ENCODE results near the gene DOHH.
"Not testable (repeated sequence)": the region's sequence is repeated elsewhere in the genome, so short reads cannot be mapped to it uniquely, and the experiment has no call there.

DOHH gene

GRCh38 chr19:3516675-3517207 is 16.3 kb upstream of the DOHH start:
- no peaks in the 10 kb centered on the region for H3K27me3 Mint-ChIP-seq
- no peaks in the 10 kb centered on the region for H3K9me3 Mint-ChIP-seq
- no peak overlapping the region for H3K27ac Mint-ChIP-seq
- H3K4me3 Mint-ChIP-seq = no peak overlapping the region
- H3K36me3 Mint-ChIP-seq (ENCODE audit: low read depth) = peaks cover 6% of the 10 kb centered on the region
- peaks cover 46% of the 10 kb centered on the region for H3K4me1 Mint-ChIP-seq (ENCODE audit: low read depth)

- Mint-ChIP-seq H3K36me3 (ENCODE audit: low read depth) (peaks cover 2% of the 10 kb centered on the region), H3K27ac (no peak overlapping the region), H3K4me1 (ENCODE audit: low read depth) (peaks cover 43% of the 10 kb centered on the region), H3K9me3 (no peaks in the 10 kb centered on the region), H3K4me3 (no peak overlapping the region), H3K27me3 (no peaks in the 10 kb centered on the region)
Measured at GRCh38 chr19:3515891-3516422, 15.5 kb upstream of the DOHH start.

- Mint-ChIP-seq H3K4me3 (no peak overlapping the region), H3K4me1 (ENCODE audit: low read depth) (peaks cover 48% of the 10 kb centered on the region), H3K9me3 (no peaks in the 10 kb centered on the region), H3K27ac (no peak overlapping the region), H3K36me3 (ENCODE audit: low read depth) (peaks cover 2% of the 10 kb centered on the region), H3K27me3 (no peaks in the 10 kb centered on the region)
Measured at GRCh38 chr19:3514930-3515329, 14.5 kb upstream of the DOHH start.

- H3K27ac Mint-ChIP-seq = no peak overlapping the region
- no peak overlapping the region for H3K4me3 Mint-ChIP-seq
Measured at GRCh38 chr19:3513229-3514140, 13.0 kb upstream of the DOHH start.

DNA sequence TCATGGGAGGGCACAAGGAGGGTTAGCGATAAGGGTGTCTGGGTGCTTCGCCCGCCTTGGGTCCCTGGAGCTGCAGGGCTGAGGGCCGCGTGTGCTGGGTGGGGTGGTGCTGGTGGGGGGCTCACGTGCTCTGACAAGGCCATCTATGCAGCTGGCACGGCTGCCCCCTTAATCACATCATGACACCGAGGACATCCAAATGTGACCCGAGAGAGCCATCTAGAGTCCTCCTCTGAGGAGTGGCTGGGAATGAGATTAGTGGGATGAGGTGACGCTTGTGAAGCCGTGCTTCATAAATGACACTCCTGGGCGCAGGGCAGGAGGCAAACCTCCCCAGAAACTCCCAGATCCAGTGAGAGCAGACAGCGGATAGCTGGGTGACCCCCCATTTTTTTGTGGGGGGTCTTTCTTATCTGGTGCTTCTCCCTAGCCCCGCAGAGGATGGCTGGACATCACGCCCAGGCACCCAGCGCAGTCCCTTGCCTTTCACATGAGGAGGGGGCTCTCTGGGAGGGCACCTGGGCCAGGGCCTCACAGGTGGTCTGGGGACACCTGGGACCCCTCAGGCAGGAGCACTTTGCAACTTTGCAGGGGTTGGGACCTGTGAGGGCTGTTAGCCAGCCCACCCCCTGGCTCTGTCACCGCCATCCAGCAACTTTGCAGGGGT is 12.2 kb upstream of the DOHH start:
- Mint-ChIP-seq H3K27ac (no peak overlapping the region), H3K27me3 (no peaks in the 10 kb centered on the region), H3K4me3 (no peak overlapping the region), H3K9me3 (no peaks in the 10 kb centered on the region), H3K4me1 (ENCODE audit: low read depth) (peaks cover 57% of the 10 kb centered on the region), H3K36me3 (ENCODE audit: low read depth) (peaks cover 12% of the 10 kb centered on the region)

More at GRCh38 chr19:3513229-3514140, 13.0 kb upstream of the DOHH start:
- no peaks in the 10 kb centered on the region for H3K27me3 Mint-ChIP-seq
- H3K9me3 Mint-ChIP-seq = no peaks in the 10 kb centered on the region
- H3K4me1 Mint-ChIP-seq (ENCODE audit: low read depth) = peaks cover 58% of the 10 kb centered on the region
- H3K36me3 Mint-ChIP-seq (ENCODE audit: low read depth) = peaks cover 12% of the 10 kb centered on the region

DNA sequence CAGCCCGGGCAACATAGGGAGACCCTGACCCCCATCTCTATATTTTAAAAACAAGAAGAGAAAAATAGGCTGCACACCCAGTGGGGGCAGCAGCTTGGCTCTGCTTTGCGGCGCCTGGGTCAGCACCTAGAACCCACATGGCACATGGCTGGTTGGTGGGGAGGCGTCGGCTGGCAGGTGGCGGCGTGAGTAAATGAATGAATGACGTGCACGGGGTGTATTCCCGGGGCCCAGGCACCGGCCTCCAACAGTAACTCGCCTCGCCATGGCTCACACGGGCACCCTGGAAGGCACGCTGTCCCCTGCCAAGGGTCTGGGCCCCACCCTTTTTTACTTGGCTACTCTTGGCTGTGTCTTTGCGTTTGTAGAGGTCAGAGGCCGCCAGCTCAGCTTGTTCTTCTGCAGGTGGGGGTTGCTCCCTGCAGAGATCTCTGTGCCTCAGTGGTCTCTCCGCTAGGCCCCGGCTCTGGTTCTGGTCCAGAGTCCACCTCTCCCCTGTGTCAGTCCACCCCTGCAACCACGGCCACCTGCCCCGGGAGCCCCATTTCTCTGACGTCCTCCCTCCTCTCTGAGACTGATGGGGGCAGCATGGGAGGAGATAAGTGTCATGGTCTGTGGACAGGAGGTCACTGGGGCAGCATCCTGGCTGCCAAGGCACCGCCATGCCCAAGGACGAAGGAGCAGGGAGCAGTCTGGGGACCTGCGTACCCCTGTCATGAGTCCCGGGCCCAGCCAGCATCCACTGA is 11.2 kb upstream of the DOHH start:
- H3K27me3 Mint-ChIP-seq = no peaks in the 10 kb centered on the region
- no peak overlapping the region for H3K4me3 Mint-ChIP-seq
- H3K36me3 Mint-ChIP-seq (ENCODE audit: low read depth) = peaks cover 12% of the 10 kb centered on the region
- no peak overlapping the region for H3K27ac Mint-ChIP-seq
- no peaks in the 10 kb centered on the region for H3K9me3 Mint-ChIP-seq
- H3K4me1 Mint-ChIP-seq (ENCODE audit: low read depth) = peaks cover 60% of the 10 kb centered on the region

- no peaks in the 10 kb centered on the region for H3K27me3 Mint-ChIP-seq
- H3K4me1 Mint-ChIP-seq (ENCODE audit: low read depth) = peaks cover 54% of the 10 kb centered on the region
- H3K9me3 Mint-ChIP-seq = no peaks in the 10 kb centered on the region
- H3K36me3 Mint-ChIP-seq (ENCODE audit: low read depth) = peaks cover 12% of the 10 kb centered on the region
- H3K4me3 Mint-ChIP-seq = no peak overlapping the region
- H3K27ac Mint-ChIP-seq = no peak overlapping the region
Measured at GRCh38 chr19:3510727-3511126, 10.3 kb upstream of the DOHH start.

GRCh38 chr19:3509566-3509989 is 9.1 kb upstream of the DOHH start:
- Mint-ChIP-seq H3K36me3 (ENCODE audit: low read depth) (peaks cover 12% of the 10 kb centered on the region), H3K9me3 (no peaks in the 10 kb centered on the region), H3K27me3 (no peaks in the 10 kb centered on the region), H3K4me3 (peak overlapping the region; percentile 47), H3K4me1 (ENCODE audit: low read depth) (peaks cover 54% of the 10 kb centered on the region), H3K27ac (peak overlapping the region; percentile 78)

- Mint-ChIP-seq H3K4me1 (ENCODE audit: low read depth) (peaks cover 55% of the 10 kb centered on the region), H3K4me3 (peak overlapping the region; percentile 47), H3K27me3 (no peaks in the 10 kb centered on the region), H3K36me3 (ENCODE audit: low read depth) (peaks cover 12% of the 10 kb centered on the region), H3K27ac (peak overlapping the region; percentile 78), H3K9me3 (no peaks in the 10 kb centered on the region)
Measured at GRCh38 chr19:3508771-3509535, 8.5 kb upstream of the DOHH start.

DNA sequence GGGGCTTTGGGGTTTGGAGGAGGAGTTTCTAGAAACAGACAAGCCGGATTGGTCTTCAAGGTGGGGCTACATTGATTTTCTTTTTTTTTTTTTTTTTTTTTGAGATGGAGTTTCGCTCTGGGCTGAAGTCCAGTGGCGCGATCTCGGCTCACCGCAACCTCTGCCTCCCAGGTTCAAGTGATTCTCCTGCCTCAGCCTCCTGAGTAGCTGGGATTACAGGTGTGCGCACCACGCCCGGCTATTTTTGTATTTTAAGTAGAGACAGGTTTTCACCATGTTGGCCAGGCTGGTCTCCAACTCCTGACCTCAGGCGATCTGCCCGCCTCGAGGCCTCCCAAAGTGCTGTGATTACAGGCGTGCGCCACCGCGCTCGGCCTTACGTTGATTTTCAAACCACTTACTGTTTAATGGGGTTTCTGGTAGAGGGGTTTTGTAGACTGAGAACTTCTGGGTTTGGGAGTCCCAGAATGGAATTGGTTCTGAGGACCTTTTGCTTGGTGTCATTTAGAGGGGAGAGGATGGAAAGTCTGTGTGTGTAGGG is 7.7 kb upstream of the DOHH start:
- H3K36me3 Mint-ChIP-seq (ENCODE audit: low read depth) = peaks cover 12% of the 10 kb centered on the region
- H3K9me3 Mint-ChIP-seq, H3K27me3 Mint-ChIP-seq: not testable (repeated sequence)
- H3K4me3 Mint-ChIP-seq = peak overlapping the region; percentile 19
- H3K4me1 Mint-ChIP-seq (ENCODE audit: low read depth) = peaks cover 51% of the 10 kb centered on the region
- H3K27ac Mint-ChIP-seq = peak overlapping the region; percentile 67

GRCh38 chr19:3507371-3508120 is 7.1 kb upstream of the DOHH start:
- H3K4me1 Mint-ChIP-seq (ENCODE audit: low read depth) = peaks cover 51% of the 10 kb centered on the region
- peak overlapping the region; percentile 88 for H3K4me3 Mint-ChIP-seq
- H3K27me3 Mint-ChIP-seq = no peaks in the 10 kb centered on the region
- peaks cover 12% of the 10 kb centered on the region for H3K36me3 Mint-ChIP-seq (ENCODE audit: low read depth)
- H3K27ac Mint-ChIP-seq = peak overlapping the region; percentile 82
- no peaks in the 10 kb centered on the region for H3K9me3 Mint-ChIP-seq

- Mint-ChIP-seq H3K27ac (peak overlapping the region; percentile 82), H3K9me3 (no peaks in the 10 kb centered on the region), H3K4me3 (peak overlapping the region; percentile 88), H3K36me3 (ENCODE audit: low read depth) (peaks cover 12% of the 10 kb centered on the region), H3K27me3 (no peaks in the 10 kb centered on the region), H3K4me1 (ENCODE audit: low read depth) (peaks cover 48% of the 10 kb centered on the region)
Measured at GRCh38 chr19:3506384-3507340, 6.2 kb upstream of the DOHH start.
